GM21723 (cell line): ENCODE results near the gene LENG9.
"Not testable (repeated sequence)": the region's sequence is repeated elsewhere in the genome, so short reads cannot be mapped to it uniquely, and the experiment has no call there.

Source experiments
- ATAC-seq: cut with Tn5 transposase; IDR thresholded peaks from one replicate; pipeline ENCODE4 v1.9.1; 2021; ENCODE audit warnings: mild to moderate bottlenecking, moderate library complexity; ENCODE audit not compliant: unreplicated experiment

LENG9 gene

GRCh38 chr19:54460230-54461005, 3.2 kb downstream of the LENG9 start:
- no peak for ATAC-seq

GRCh38 chr19:54459282-54460229, 4.0 kb downstream of the LENG9 start:
- ATAC-seq = no peak

GRCh38 chr19:54458648-54459281, 4.8 kb downstream of the LENG9 start:
- no peak for ATAC-seq

GRCh38 chr19:54457773-54458647, 5.6 kb downstream of the LENG9 start:
- no peak for ATAC-seq

- no peak for ATAC-seq
These were observed 6.9 kb downstream of the LENG9 start for GRCh38 chr19:54456423-54457373.

GRCh38 chr19:54455786-54456422, 7.7 kb downstream of the LENG9 start:
- ATAC-seq = no peak

- no peak for ATAC-seq
These were observed 8.6 kb downstream of the LENG9 start for GRCh38 chr19:54454781-54455675.

- ATAC-seq = no peak
These were observed 9.4 kb downstream of the LENG9 start for GRCh38 chr19:54453921-54454780.

GRCh38 chr19:54452626-54453025, 11.0 kb downstream of the LENG9 start:
- no peak for ATAC-seq

GRCh38 chr19:54451997-54452396, 11.6 kb downstream of the LENG9 start:
- ATAC-seq = no peak

GRCh38 chr19:54451331-54451871, 12.2 kb downstream of the LENG9 start:
- no peak for ATAC-seq

- no peak for ATAC-seq
These were observed 13.9 kb downstream of the LENG9 start for GRCh38 chr19:54449701-54450069.

- ATAC-seq = peak; percentile 82
These were observed 14.5 kb downstream of the LENG9 start, which contains the start of gene LENG8 for GRCh38 chr19:54448774-54449700. TSS of gene LENG8 (plus strand) at chr19:54449199. CDS start at chr19:54451345, 2,146 bp downstream.

GRCh38 chr19:54448040-54448773, 15.4 kb downstream of the LENG9 start:
- ATAC-seq = peak; percentile 14

- not testable (repeated sequence) for ATAC-seq
These were observed 17.2 kb downstream of the LENG9 start for GRCh38 chr19:54446349-54446748.
